ENCODE data around the gene CPLX1. TPM values are rescaled to one million over a fixed set of nuclear protein-coding genes. Genes with fewer than 3 reads are reported as not detected.

Gene CPLX1
- polyA plus RNA-seq, 1 donor (not counting 4 experiments of a cell fraction or from before 2014, with no cell fraction given): 0.04 TPM

- Histone ChIP-seq H3K27me3 (ENCODE audit: control insufficient read depth, extremely low read depth, insufficient read depth, low read length) (peaks cover 52% of the 10 kb centered on the region), H3K4me3 (ENCODE audit: control insufficient read depth in 2 of 3, extremely low read depth in 1 of 3, insufficient read depth in 2 of 3, low read depth in 1 of 3, low read length in 3 of 3) (no peak overlapping the region), H2AFZ (ENCODE audit: control insufficient read depth, low read length) (no peak overlapping the region), H3K36me3 (ENCODE audit: control insufficient read depth in 2 of 2, extremely low read depth in 1 of 2, insufficient read depth in 2 of 2, low read length in 2 of 2) (no peaks in the 10 kb centered on the region), H3K9me1 (ENCODE audit: control insufficient read depth, extremely low read depth, insufficient read depth, low read length) (no peaks in the 10 kb centered on the region), H3K9me3 (ENCODE audit: control insufficient read depth, low read depth, low read length) (no peaks in the 10 kb centered on the region), H3K79me2 (ENCODE audit: control insufficient read depth, insufficient read depth, low read length) (no peaks in the 10 kb centered on the region), H3K9ac (ENCODE audit: control insufficient read depth, extremely low read depth, insufficient read depth, low read length) (no peak overlapping the region), H3K4me2 (ENCODE audit: control insufficient read depth, extremely low read depth, insufficient read depth, low read depth, low read length) (no peak overlapping the region), H4K20me1 (ENCODE audit: control insufficient read depth, extremely low read depth, insufficient read depth, low read length) (no peaks in the 10 kb centered on the region), H3K4me1 (ENCODE audit: control insufficient read depth, extremely low read depth, insufficient read depth, low read length) (peaks cover 3% of the 10 kb centered on the region), H3K27ac (ENCODE audit: control insufficient read depth, insufficient read depth, low read length) (no peak overlapping the region)
- FAIRE-seq: no peak
- dilution Hi-C loops (cut with MboI; ENCODE audit: extremely low pct_ligation_motif_present, low sequenced_read_pairs): no loop called here
- no peak for DNase-seq (ENCODE audit: low read depth, low spot score)
- TF ChIP-seq CTCF (optimal IDR thresholded peaks at IDR 0.05 in 1 of 3, IDR thresholded peaks at IDR 0.05 in 1 of 3, conservative IDR thresholded peaks at IDR 0.05 in 1 of 3; ENCODE audit: extremely low read depth in 1 of 3, insufficient read depth in 2 of 3, low read length in 3 of 3): no peak
- no peak for TF ChIP-seq EZH2 (IDR thresholded peaks at IDR 0.05; ENCODE audit: low read length)
These were observed 37.8 kb downstream of the CPLX1 start for GRCh38 chr4:788006-788635.

GRCh38 chr4:787561-787981, 38.4 kb downstream of the CPLX1 start:
- dilution Hi-C loops (cut with MboI; ENCODE audit: extremely low pct_ligation_motif_present, low sequenced_read_pairs): no loop called here
- TF ChIP-seq EZH2 (IDR thresholded peaks at IDR 0.05; ENCODE audit: low read length): no peak
- TF ChIP-seq CTCF (optimal IDR thresholded peaks at IDR 0.05 in 1 of 3, IDR thresholded peaks at IDR 0.05 in 1 of 3, conservative IDR thresholded peaks at IDR 0.05 in 1 of 3; ENCODE audit: extremely low read depth in 1 of 3, insufficient read depth in 2 of 3, low read length in 3 of 3): no peak
- Histone ChIP-seq H3K9me1 (ENCODE audit: control insufficient read depth, extremely low read depth, insufficient read depth, low read length) (no peaks in the 10 kb centered on the region), H3K79me2 (ENCODE audit: control insufficient read depth, insufficient read depth, low read length) (no peaks in the 10 kb centered on the region), H2AFZ (ENCODE audit: control insufficient read depth, low read length) (no peak overlapping the region), H3K4me1 (ENCODE audit: control insufficient read depth, extremely low read depth, insufficient read depth, low read length) (peaks cover 3% of the 10 kb centered on the region), H3K27ac (ENCODE audit: control insufficient read depth, insufficient read depth, low read length) (no peak overlapping the region), H3K4me2 (ENCODE audit: control insufficient read depth, extremely low read depth, insufficient read depth, low read depth, low read length) (no peak overlapping the region), H3K4me3 (ENCODE audit: control insufficient read depth in 2 of 3, extremely low read depth in 1 of 3, insufficient read depth in 2 of 3, low read depth in 1 of 3, low read length in 3 of 3) (no peak overlapping the region), H3K36me3 (ENCODE audit: control insufficient read depth in 2 of 2, extremely low read depth in 1 of 2, insufficient read depth in 2 of 2, low read length in 2 of 2) (no peaks in the 10 kb centered on the region), H3K27me3 (ENCODE audit: control insufficient read depth, extremely low read depth, insufficient read depth, low read length) (peaks cover 47% of the 10 kb centered on the region), H3K9ac (ENCODE audit: control insufficient read depth, extremely low read depth, insufficient read depth, low read length) (no peak overlapping the region), H3K9me3 (ENCODE audit: control insufficient read depth, low read depth, low read length) (no peaks in the 10 kb centered on the region), H4K20me1 (ENCODE audit: control insufficient read depth, extremely low read depth, insufficient read depth, low read length) (no peaks in the 10 kb centered on the region)
- FAIRE-seq (no peak), DNase-seq (ENCODE audit: low read depth, low spot score) (no peak)

Measured in keratinocyte (primary cell).